AG09309 (cell line): Measurements from ENCODE around the gene CLASP1.
"Not testable (repeated sequence)": the region's sequence is repeated elsewhere in the genome, so short reads cannot be mapped to it uniquely, and the experiment has no call there.

Experiments used
- DNase-seq: peaks from one replicate; pipeline ENCODE4 v3.0.0-alpha.2; 2010; ENCODE audit warnings: low read depth
- H3K4me3 ChIP-seq: 2 replicates; pipeline ENCODE4 v1.5.1; 2011; ENCODE audit warnings: mild to moderate bottlenecking, low read depth, low read length, moderate library complexity; ENCODE audit not compliant: control insufficient read depth
- TF ChIP-seq, protein P1 (sequence below): IDR thresholded peaks from 2 replicates; pipeline ENCODE4 v1.5.1; 2011; ENCODE audit warnings: mild to moderate bottlenecking, low read depth, low read length, inconsistent platforms; ENCODE audit not compliant: insufficient read depth, control insufficient read depth; ENCODE audit errors: missing control alignments

Gene CLASP1

GRCh38 chr2:121565389-121566250 is 83.6 kb downstream of the CLASP1 start:
- H3K4me3 ChIP-seq, result no peak overlapping the region
- no peak for DNase-seq
- TF ChIP-seq, protein P1, sequence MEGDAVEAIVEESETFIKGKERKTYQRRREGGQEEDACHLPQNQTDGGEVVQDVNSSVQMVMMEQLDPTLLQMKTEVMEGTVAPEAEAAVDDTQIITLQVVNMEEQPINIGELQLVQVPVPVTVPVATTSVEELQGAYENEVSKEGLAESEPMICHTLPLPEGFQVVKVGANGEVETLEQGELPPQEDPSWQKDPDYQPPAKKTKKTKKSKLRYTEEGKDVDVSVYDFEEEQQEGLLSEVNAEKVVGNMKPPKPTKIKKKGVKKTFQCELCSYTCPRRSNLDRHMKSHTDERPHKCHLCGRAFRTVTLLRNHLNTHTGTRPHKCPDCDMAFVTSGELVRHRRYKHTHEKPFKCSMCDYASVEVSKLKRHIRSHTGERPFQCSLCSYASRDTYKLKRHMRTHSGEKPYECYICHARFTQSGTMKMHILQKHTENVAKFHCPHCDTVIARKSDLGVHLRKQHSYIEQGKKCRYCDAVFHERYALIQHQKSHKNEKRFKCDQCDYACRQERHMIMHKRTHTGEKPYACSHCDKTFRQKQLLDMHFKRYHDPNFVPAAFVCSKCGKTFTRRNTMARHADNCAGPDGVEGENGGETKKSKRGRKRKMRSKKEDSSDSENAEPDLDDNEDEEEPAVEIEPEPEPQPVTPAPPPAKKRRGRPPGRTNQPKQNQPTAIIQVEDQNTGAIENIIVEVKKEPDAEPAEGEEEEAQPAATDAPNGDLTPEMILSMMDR, result no peak

GRCh38 chr2:121564905-121565304 is 84.4 kb downstream of the CLASP1 start:
- TF ChIP-seq, protein P1, result no peak
- H3K4me3 ChIP-seq, result no peak overlapping the region
- DNase-seq, result no peak

- not testable (repeated sequence) for DNase-seq, H3K4me3 ChIP-seq
These were observed 85.5 kb downstream of the CLASP1 start for GRCh38 chr2:121563754-121564153.

- TF ChIP-seq, protein P1, result no peak
- DNase-seq, result no peak
- no peak overlapping the region for H3K4me3 ChIP-seq
These were observed 86.7 kb downstream of the CLASP1 start for GRCh38 chr2:121562269-121563176.

DNA sequence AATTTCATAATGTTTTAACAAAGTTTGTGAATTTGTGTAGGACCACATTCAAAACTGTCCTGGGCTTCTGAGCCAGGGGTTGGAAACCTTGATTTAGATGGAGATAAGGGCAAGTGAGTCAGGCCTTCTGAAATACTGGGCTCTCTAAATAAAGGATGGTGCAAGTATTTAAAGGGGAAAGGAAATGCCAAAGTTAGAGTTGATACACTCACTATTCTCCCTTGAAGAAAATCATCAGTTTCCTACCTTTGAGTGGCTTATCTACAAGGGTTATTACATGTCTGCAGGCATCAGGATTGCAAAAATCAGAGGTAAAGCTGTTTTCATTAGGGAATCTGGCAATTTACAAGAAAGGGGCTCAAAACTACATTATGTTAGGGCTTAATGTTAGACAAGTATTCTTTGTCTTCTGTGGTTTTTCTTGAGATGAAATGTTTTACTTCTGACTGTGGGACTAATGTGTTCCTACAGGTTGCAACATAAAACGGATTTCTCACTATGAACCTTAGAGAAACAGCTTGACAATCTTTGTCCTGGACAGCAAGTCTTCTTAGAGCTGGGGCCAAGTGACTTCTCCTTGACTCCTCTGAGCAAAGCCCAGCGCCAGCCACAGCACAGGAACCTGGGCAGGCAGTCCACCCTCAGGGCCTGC is 87.5 kb downstream of the CLASP1 start:
- DNase-seq, result no peak
- TF ChIP-seq, protein P1, result no peak
- no peak overlapping the region for H3K4me3 ChIP-seq

GRCh38 chr2:121558329-121558728 is 90.9 kb downstream of the CLASP1 start:
- TF ChIP-seq, protein P1, result no peak
- H3K4me3 ChIP-seq, result no peak overlapping the region
- DNase-seq, result no peak

DNA sequence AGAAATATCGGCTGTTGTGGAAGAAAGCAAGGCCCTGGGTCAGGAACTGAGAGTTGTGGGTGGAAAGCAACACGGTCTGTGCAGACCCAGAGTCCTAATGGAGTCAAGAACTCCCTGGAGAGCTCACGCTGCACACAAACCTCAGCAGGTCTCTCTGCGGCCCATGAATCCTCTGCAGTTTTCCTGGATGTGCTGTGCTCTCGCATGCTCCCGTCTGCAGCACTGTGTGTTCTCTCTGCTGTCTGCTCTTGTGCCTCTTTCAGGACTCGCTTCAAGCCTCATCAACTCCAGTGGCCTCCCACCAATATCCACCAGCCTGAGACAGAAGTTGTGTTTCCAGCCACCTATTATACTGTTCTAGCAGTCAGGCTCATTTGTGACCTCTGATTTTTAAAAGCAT is 94.3 kb downstream of the CLASP1 start:
- H3K4me3 ChIP-seq, result no peak overlapping the region
- no peak for DNase-seq
- TF ChIP-seq, protein P1, result no peak

DNA sequence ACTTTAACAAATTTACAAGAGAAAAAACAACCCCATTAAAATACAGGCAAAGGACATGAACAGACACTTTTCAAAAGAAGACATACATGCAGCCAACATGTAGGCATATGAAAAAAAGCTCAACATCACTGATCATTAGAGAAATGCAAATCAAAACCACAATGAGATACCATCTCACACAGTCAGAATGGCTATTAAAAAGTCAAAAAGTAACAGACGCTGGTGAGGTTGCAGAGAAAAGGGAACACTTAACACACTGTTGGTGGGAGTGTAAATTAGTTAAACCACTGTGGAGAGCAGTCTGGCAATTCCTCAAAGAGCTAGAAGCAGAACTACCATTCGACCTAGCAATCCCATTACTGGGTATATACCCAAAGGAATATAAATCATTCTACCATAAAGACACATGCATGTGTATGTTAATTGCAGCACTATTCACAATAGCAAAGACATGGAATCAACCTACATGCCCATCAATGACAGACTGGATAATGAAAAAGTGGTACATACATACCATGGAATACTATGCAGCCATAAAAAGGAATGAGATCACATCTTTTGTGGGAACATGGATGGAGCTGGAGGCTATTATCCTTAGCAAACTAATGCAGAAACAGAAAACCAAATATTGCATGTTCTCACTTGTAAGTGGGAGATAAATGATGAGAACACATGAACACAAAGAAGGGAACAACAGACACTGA is 96.6 kb downstream of the CLASP1 start:
- H3K4me3 ChIP-seq, DNase-seq: not testable (repeated sequence)
